GM18519 (cell line): ENCODE results near the gene COL11A2.

Experiments used
- ATAC-seq: cut with Tn5 transposase; IDR thresholded peaks from one replicate; pipeline ENCODE4 v1.9.1; 2021; ENCODE audit warnings: mild to moderate bottlenecking, moderate library complexity; ENCODE audit not compliant: unreplicated experiment, low FRiP score

COL11A2 gene

GRCh38 chr6:33193619-33194018 is 1.4 kb upstream of the COL11A2 start:
- ATAC-seq = no peak

- no peak for ATAC-seq
Measured at GRCh38 chr6:33192671-33193602, 670 bp upstream of the COL11A2 start.

- no peak for ATAC-seq
Measured at GRCh38 chr6:33191383-33192104, 723 bp downstream of the COL11A2 start.

- ATAC-seq = no peak
Measured at GRCh38 chr6:33190504-33191107, 1.7 kb downstream of the COL11A2 start.

- ATAC-seq = no peak
Measured at GRCh38 chr6:33189625-33190448, 2.4 kb downstream of the COL11A2 start.

GRCh38 chr6:33189164-33189563 is 3.1 kb downstream of the COL11A2 start:
- ATAC-seq = no peak

- no peak for ATAC-seq
Measured at GRCh38 chr6:33187809-33188208, 4.5 kb downstream of the COL11A2 start.

- ATAC-seq = no peak
Measured at GRCh38 chr6:33185654-33186187, 6.5 kb downstream of the COL11A2 start.

GRCh38 chr6:33185190-33185589 is 7.1 kb downstream of the COL11A2 start:
- ATAC-seq = no peak

- ATAC-seq = no peak
Measured at GRCh38 chr6:33183071-33183683, 9.1 kb downstream of the COL11A2 start.

- ATAC-seq = no peak
Measured at GRCh38 chr6:33181141-33181540, 11.1 kb downstream of the COL11A2 start.

- no peak for ATAC-seq
Measured at GRCh38 chr6:33178755-33179475, 13.4 kb downstream of the COL11A2 start.

GRCh38 chr6:33177552-33178446 is 14.5 kb downstream of the COL11A2 start:
- ATAC-seq = no peak

- ATAC-seq = no peak
Measured at GRCh38 chr6:33176906-33177305, 15.4 kb downstream of the COL11A2 start.

GRCh38 chr6:33175436-33176069 is 16.7 kb downstream of the COL11A2 start:
- no peak for ATAC-seq

- ATAC-seq = no peak
Measured at GRCh38 chr6:33174784-33175183, 17.5 kb downstream of the COL11A2 start.

GRCh38 chr6:33173535-33174180 is 18.6 kb downstream of the COL11A2 start:
- no peak for ATAC-seq
